ENCODE measurements around the gene BATF3.

Gene BATF3

DNA sequence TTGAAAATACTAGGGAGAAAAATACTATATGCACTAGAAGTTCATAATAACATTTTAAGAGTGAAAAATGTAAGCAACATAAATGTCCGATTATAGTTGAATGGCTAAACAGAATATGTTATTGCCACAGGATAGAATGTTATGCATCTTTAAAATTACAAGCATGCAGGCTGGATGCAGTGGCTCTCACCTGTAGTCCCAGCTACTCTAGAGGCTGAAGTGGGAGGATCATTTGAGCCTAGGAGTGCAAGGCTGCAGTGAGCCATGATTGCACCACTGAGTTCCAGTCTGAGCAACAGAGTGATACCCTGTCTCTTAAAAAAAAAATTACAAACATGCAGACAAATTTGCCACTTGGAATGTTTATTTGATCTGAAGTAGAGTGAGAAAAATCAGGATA is 3.0 kb upstream of the BATF3 start:
- no peak for DNase-seq

DNA sequence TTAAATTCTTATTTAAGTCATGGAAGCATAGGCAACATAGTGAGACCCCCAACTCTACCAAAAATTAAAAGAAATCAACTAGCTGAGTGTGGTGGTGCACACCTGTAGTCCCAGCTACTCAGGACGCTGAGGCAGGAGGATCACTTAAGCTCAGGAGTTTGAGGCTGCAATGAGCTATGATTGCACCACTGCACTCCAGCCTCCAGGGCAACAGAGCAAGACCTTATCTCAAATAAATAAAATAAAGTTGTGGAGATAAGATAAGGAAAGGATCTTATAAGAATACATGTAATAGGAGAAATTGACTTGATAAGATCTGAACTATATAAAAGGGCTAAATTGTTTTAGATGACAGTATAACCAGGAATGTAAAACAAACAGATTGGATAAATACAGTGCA is 2.3 kb upstream of the BATF3 start:
- DNase-seq = no peak

DNA sequence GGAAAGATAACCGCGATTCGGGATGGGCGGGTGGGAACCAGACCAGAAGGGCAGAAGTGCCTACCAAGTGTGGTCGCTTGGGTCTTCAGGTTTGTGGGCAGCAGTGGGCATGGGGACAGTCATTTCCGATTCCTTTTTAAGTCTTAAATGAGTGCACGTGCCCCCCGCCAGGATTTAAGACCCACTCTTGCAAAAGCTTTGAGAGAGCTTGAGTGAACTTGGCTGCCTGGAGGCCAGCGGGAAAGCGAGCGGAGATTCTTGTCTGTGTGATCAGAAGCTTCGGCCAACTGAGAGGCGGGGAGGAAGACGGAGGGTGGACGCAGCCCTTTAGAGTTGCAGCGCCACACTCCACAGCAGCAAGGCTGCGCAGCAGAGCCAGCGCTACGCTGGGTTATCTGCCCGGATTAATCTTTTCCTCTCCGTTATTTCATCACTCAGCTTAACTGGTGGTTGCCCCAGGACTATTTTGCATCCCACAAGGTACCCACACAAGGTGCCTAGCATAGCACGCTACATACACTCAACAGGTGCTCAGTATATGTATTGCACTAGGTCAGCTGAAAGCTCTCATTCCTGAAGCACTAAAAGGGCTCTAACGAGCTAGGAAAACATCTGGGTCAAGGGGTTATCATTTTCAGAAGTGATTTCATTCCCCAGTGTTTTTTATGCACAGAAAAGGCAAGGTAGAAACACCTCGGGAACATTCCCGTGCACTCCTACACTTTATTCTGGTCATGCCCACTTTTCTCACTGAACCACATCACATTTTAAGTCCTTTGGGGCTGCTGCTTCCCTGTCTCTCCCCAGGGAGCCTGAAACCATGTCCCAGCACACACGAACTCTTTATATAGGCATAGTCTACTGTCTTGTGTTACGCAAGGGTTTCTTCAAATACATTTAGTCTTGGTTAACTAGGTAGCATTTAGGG is 1.5 kb upstream of the BATF3 start:
- DNase-seq = peak; percentile 23

DNA sequence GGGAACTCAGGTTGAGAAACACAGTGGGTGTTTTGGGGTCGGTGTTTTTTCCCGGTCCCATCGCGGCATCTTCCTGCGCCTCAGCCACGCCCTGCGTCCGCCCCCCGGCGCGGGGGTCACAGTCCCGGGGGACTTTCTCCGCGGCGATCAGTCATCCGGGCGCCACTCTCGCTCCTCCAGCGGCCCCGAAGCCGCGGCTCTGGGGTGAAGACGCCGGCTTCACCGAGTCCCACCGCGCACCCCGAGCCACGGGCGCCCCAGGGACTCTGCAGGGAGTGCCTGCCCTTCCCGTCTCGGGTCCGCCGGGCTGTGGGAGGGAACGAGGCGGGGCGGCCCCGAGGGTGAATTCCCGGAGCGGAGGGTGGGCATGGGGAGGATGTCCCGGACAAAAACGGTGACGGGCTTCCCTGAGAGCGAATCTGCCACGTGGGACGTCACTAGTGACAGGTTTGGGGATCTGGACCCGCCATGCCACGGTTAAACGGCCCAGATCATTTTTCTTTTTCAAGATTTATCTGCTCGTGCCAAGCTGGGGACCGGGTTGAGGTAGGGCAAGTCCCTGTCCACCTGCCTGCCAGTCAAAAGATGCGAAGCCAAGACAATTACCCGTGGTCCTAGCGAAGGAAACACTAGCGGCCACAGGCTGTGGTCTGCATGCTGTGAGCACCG is 717 bp upstream of the BATF3 start:
- peak; percentile 68 for DNase-seq

DNA sequence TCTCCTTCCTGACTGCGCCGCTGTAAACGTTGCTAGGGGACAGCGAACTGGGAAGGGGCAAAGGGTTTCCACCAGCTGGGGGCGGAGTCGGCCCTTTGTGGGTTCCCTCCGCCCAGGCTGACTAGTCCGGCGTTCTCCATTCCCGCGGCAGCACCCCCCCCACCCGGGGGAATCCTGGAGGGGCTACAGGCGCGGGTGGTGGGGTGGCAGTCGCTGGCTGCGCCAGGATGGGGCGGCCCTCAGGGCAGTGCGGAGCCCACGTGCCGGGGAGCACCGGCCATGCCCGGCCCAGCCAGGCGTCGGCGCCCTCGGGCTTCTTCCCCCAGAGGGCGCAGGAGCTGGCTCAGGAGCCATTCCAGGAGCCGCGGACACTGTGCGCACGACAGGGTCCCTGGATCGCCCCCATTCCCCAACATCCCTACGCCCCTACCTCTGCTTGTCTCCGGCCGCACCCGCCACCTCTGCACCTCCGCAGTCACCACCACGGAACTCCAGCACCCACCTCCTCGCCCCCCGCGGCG is 476 bp downstream of the BATF3 start:
- DNase-seq = peak; percentile 43

DNA sequence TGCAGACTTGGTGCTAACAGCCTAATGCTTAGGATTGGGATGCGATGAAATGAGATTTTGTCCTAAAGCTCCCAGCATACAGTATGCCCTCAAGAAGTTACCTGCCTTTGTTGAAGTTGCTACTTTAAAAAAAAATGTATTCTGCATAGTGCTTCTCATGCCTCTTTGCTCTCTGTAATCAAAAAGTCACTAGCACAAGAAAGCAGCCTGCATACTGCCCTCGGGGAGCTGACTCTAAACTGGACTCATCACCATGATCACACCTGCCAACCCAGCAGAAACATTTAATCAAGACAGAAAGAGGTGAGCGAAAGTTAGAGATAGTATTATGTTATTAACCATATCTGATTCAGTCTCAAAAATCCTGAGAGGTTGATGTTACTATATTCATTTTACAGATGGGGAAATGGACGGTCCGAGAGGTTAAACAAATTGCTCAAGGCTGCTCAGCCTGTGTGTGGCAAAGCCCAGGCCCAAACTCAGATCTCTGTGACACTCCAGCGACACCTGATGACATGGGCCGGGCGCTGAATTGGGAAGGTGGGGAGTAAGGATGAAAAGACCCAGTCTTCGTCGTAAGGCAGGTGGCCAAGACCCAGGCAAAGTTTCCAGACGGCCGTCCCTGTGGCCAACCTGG is 1.1 kb downstream of the BATF3 start:
- no peak for DNase-seq

DNA sequence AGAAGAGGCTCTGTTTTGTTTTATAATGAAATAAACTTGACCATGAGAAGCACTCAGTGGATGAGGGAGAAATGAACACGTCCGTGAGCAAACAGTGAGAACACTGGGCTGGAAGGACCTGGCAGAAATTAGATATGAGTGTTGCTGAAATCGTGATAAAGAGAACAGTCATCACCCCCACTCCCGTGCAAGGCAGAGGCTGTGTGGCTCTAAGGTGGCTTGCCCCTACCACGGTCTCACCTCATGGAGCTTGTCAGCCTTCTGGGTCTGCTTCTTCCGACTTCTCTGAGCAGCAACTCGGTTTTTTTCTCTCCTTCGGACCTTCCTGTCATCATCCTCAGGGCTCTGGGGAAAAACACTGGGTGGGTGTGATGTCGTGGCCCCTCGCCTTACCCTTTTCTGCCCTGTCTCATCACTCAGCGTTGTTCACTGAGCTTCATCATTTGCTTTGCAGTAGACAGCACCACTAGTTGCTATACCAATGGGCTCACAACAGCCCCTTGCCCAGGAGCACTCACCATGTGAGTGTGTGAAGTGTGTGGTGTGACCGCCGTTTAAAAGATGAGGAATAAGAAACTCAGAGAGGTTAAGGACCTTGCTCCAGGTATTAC is 2.8 kb downstream of the BATF3 start:
- no peak for DNase-seq

DNA sequence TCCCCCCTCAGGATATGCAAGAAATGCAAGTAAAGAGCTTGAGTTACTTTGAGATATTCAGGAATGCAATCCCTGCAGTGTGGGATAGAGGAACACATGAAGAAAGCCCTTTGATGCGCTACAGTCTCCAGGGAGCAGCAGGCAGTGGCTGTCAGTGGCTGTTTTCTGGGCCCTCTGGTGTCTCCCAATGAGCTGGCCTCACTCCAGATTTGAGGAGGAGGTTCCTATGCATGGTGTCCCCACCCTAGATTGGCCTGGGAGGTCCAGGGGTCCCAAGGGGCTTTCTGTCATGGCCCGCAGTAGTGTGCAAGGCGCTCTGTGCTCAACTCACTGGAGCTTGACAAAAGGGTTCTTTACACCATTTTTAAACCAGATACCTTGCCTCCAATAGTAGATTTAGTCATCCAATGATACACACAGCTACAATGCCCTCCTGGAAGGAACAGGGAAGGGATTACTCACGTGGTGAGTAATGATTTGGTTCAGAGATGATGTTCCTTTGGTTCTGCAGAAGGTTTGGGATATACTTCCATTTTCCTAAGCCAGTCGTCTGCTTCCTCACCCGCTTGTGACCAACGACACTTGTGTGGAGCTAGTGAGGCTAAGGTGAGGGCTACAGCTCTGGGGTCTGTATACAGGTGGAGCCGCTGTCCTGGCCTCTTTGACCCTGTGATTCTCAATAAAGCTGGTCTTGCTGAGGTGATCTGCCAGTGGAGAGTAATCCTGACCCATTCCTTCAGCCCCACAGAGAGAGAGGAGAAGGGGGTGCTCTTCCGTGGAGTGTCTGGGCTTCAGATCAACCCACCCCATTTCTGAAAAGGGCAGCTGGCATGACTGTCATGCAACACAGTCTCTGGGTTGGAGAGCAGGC is 6.6 kb downstream of the BATF3 start:
- DNase-seq = no peak

DNA sequence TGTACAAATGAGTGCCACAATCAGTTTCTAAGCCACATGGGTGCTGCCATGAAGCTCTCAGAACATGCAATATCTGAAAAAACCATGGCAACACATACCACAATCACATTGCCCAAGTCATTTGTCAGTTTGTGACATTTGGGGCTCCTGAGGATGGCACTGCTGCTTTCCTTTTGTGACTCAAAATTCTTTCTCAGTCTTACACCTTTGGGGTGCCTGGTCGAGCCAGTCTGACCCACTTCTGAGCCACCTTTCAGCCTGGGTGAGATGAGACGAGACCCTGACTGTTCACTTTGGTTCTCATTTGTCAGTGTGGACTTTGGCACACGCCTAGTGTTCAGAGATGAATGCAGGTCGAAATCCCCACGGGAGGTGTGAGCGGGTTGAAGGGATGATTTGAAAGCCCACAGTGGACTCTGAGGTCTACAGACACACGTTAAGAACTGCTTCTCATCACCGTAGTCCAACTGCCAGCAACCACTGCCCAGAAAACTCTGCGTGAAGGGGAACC is 8.0 kb downstream of the BATF3 start:
- no peak for DNase-seq

DNA sequence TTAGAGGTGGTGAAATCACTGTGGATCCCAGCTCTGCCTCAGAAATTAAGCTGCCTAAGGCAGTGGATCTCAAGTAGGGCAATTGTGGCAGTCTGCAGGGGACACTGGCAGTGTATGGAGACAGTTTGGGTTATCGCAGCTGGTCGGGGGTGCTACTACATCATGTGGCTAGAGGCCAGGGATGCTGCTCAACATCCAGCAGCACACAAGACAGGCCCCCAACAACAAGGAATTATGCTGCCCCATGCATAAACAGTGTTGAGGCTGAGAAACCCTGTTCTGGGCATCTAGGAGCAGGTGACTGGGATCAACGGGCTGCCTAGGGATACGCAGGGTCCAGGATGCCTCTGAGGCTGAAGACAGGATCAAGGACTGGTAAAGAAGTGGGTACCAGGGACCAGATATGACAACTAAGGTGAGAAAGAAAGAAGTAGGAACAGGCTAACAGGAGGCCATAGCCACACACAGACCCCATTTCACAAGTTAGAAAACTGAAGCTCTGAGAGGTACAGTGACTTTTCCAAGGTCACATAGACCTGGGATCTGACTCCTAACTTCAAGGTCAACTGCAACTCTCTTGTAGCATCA is 8.7 kb downstream of the BATF3 start:
- DNase-seq = no peak

DNA sequence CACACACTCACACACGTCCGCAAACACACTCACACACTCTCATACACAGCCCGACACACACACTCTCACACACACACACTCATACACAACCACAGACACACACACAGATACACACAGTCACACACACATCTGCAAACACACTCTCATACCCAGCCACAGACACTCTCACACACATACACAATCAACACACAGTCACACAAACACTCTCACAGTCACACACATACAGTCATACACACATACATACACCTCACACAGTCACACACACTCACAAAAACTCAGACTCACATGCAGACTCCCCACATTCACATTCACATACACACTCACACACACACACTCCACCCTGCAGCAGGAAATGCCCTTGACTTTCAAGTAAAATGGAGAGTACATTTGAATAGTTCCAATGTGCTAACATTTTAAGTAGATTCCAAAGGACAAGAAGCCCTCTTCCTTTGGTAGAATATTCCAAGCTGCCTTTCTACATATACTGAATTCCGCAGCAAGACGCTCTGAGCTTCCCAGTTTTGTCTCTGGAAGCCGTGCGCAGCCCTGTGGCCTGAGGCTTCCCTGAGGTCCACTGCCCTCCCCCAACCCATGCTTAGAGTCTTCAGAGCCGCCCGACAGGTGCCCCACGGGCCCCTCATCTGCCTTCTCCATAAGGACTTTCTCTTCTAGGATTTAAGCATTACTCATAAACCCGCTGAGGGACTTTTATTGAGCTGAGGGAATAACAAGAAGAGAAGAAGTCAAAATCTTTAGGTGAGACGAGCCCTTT is 9.7 kb downstream of the BATF3 start:
- no peak for DNase-seq

DNA sequence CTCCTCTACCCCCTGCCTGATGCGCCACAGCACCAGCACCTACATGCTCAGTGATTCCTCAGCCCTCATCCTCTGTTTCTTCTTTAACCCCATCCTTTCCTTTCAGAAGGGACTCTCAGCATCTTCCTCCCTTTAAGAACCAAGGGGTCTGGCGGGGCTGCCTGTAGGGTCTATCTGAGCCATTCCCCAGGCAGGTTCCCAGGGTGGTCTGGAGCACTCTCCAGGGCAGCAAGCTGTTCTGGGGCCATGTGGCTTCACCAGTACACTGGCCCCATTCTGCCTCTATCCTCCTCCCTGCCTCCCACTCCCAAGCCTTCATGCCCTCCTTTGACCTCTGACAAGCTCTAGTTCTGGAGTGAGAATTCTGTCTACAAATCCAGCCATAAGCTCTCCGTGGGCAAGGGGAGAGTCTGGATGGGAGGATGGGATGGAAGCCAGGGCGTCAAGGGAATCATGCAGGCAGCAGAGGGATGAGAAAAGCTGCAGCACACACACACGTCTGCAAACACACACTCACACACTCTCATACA is 10.4 kb downstream of the BATF3 start:
- DNase-seq = no peak

DNA sequence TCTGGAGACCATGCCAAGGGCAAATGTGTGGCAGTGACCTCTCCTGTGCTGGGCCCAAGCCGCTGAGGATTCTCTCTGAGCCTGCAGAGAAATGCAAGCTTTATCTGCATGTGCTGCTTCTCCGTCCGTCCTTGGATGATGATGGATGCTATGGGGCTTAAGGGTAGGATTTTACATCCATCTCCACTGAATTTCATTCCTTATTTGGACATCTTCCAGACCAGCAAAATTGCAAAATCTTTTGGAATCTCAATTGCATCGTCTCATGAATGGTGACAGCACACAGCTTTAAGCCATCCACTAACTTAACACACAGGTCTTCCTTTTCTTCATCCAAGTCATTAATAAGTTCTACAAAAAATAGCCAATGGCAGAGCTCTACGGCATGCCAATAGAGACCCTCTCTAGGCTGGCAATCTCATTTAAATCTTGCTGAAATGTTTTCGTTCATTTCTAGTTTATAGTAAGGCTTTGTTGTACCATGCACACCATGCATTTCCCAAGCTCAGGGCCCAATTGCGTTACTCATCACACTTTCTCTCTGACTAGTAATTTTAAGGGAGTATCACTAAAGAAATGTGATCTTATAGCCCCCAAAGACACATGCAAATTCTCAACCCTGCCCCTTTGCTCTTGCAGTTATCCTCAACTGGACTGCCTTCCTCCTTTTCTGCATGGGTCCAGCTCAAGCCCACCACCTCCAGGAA is 11.1 kb downstream of the BATF3 start:
- no peak for DNase-seq

DNA sequence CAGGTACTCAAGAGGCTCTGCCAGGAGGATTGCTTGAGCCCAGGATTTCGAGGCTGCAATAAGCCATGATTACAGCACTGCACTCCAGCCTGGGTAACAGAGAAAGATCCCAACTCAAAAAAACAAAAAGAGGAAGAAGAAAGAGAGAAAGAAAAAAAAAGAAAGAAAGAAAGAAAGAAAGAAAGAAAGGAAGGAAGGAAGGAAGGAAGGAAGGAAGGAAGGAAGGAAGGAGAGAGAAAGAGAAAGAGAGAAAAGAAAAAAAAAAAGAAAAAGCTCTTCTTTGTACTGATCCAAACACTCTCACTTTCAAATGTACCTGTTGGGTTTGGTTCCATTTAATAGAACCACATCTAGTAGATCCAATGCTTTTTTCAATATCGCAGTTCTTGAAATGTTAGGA is 11.8 kb downstream of the BATF3 start:
- DNase-seq = no peak

DNA sequence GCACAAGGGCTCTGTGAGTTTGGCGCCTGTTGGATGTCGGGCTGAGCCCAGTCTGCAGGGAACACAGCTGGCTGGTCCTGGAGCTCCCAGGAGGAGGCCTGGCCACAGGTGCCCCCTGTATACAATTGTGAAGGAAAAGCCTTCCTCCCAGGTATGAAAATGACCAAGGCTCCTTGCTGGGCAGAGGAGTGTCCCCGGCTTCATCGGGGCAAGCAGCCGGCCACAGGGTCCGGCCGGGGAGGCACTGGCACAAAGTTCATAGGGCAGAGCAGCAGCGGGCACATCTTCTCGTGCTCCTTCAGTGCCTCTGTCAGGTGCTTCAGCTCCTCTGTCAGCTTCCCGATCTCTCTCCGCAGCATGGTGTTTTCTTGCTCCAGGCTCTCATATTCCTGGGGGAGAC is 13.0 kb downstream of the BATF3 start:
- DNase-seq = no peak

DNA sequence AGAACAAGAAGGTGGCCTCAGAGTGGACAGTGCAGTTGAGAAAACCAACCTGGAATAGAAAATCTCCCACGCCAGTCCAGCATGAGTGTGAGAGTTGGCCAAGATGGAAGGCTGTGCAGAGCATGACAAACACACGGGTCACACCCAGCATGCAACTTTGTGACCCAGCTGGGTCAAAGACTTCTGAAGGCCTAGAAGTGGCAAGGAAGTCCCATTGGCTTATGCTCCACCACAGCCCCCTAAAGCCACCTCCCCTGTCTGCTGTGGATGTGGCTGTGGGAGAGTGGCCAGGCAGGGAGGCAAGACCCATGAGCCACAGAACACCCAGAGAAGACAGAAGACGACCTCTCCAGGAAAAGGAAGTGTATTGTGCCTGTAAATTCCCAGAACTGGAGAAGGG is 13.6 kb downstream of the BATF3 start:
- DNase-seq = no peak

DNA sequence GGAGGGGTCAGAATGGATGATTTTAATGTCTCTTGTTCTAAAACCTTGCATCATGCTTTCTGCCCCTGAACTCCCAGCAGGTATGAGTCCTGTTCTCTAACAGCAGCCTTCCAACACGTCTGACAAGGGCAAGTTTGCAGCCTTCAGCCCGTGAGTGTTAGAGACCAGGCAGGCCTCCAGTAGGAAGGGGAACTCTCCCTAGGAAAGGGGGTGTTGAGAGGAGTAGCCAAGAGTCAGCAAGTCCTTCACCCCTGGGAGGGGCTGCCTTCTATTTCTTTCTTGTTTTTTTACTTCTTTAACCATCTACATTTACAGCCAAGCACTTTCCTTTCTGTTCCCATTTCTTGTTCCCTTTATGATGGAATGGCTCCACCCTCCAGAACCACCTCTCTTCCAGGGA is 14.2 kb downstream of the BATF3 start:
- no peak for DNase-seq

DNA sequence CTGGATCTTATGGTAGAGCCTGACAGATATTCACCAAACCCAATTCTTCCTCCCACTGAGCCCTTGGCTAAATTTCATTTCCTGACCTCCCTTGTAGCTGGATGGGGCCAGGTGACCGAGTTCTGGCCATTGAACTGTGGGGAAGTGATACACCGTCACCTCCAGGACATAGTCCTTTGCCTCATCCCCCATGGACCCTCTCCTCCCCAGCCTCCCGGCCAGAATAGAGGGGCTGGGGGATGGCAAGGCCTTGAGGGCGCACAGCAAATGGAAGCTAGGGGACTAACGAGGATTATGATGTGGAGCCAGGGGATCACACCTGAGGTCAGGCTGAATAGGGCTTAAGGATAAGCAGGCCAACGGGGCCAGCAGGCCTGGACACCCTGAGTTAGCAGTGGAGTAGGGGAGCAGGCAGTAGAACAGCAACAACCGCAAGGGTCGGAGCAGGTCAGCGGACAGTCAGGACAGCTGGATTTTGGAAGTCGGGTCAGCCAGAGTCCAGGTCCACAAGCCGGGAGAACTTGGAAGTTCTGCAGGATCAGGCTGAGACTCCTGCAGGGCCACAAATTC is 15.0 kb downstream of the BATF3 start:
- DNase-seq = no peak

DNA sequence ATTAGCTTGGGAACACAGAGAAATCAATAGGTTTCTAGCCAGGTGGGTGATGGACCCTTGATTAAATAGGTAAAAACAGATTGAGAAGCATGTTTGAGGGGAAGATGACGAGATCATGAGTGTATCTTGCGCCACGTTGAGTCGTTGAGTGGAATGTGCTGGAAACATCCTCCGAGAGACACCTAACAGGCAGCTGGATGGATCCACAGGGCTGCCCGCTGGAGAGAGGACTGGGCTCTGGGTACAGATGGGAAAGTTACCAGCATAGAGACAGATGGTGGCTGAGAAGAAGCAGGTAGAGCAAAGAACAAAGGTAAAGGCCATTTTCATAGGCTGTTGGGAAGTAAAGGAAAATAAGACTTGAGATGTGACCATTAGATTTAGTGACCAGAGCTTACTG is 15.6 kb downstream of the BATF3 start:
- DNase-seq = no peak

DNA sequence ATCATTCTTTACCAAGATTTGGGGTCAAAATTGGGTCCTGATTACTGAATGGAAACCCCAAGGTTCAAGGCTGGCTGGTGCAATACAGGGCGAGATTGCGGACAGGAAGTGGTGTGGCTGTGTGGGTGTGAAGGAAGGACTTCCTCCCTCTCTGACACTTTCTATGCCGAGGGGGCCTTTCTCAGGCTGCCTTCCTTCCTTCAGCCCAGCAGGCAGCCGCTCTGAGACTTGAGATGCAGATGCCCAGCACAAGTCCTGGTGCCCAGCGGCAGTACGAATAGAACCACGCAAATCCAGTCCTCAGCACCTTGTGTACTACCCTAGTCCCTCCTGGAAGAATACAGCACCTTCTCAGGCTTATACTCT is 16.3 kb downstream of the BATF3 start:
- DNase-seq = peak; percentile 36
